Astrocyte (in vitro differentiated cells and primary cell): Measurements from ENCODE around the gene SDK1. TPM values are rescaled to one million over a fixed set of nuclear protein-coding genes. Genes with fewer than 3 reads are reported as not detected.

Source experiments
- DNase-seq: peaks from one replicate; pipeline ENCODE4 v3.0.0-alpha.2; 2010; ENCODE audit warnings: low read depth
- FAIRE-seq: peaks from 2 replicates; lab custom pipeline; 2011; peaks lifted over from hg19 to GRCh38; lab: Jason Lieb, UNC
- H2AFZ ChIP-seq: 2 replicates; pipeline ENCODE4 v1.6.0; 2012; ENCODE audit warnings: low read depth, low read length, inconsistent platforms
- H3K27ac ChIP-seq: 2 replicates; pipeline ENCODE4 v1.5.1; 2011; ENCODE audit warnings: low read depth, low read length, inconsistent platforms
- H3K27me3 ChIP-seq: 2 replicates; pipeline ENCODE4 v1.6.0; 2011; ENCODE audit warnings: low read length, inconsistent platforms; ENCODE audit not compliant: insufficient read depth
- H3K36me3 ChIP-seq: 2 replicates; pipeline ENCODE4 v1.5.1; 2011; ENCODE audit warnings: low read length, inconsistent platforms; ENCODE audit not compliant: insufficient read depth
- H3K4me1 ChIP-seq: 2 replicates; pipeline ENCODE4 v1.5.1; 2011; ENCODE audit warnings: low read length, inconsistent platforms; ENCODE audit not compliant: insufficient read depth
- H3K4me2 ChIP-seq: 2 replicates; pipeline ENCODE4 v1.6.0; 2012; ENCODE audit warnings: low read length, inconsistent platforms
- H3K4me3 ChIP-seq: 2 replicates; pipeline ENCODE4 v1.5.1; 2011; ENCODE audit warnings: low read depth, mild to moderate bottlenecking, low read length, inconsistent platforms; ENCODE audit not compliant: insufficient read depth
- H3K79me2 ChIP-seq: 2 replicates; pipeline ENCODE4 v1.6.0; 2012; ENCODE audit warnings: mild to moderate bottlenecking, low read length, inconsistent platforms; ENCODE audit not compliant: insufficient read depth
- H3K9ac ChIP-seq: 2 replicates; pipeline ENCODE4 v1.6.0; 2012; ENCODE audit warnings: mild to moderate bottlenecking, low read length, inconsistent platforms
- H3K9me3 ChIP-seq: 2 replicates; pipeline ENCODE4 v1.5.1; 2012; ENCODE audit warnings: low read depth, mild to moderate bottlenecking, low read length, inconsistent platforms; ENCODE audit not compliant: insufficient read depth
- H4K20me1 ChIP-seq: 2 replicates; pipeline ENCODE4 v1.6.0; 2012; ENCODE audit warnings: low read length, inconsistent platforms; ENCODE audit not compliant: insufficient read depth
- H3K27ac Mint-ChIP-seq: one replicate; pipeline ENCODE4 v1.8.0; 2021; ENCODE audit warnings: mild to moderate bottlenecking, mixed read lengths; ENCODE audit not compliant: unreplicated experiment
- H3K27me3 Mint-ChIP-seq: one replicate; pipeline ENCODE4 v1.8.0; 2021; ENCODE audit warnings: low read depth, mixed read lengths; ENCODE audit not compliant: unreplicated experiment
- H3K36me3 Mint-ChIP-seq: one replicate; pipeline ENCODE4 v1.8.0; 2021; ENCODE audit warnings: low read depth, mixed read lengths; ENCODE audit not compliant: unreplicated experiment
- H3K4me1 Mint-ChIP-seq: one replicate; pipeline ENCODE4 v1.8.0; 2021; ENCODE audit warnings: low read depth, mixed read lengths; ENCODE audit not compliant: unreplicated experiment
- H3K4me3 Mint-ChIP-seq: one replicate; pipeline ENCODE4 v1.8.0; 2021; ENCODE audit warnings: mild to moderate bottlenecking, moderate library complexity, mixed read lengths; ENCODE audit not compliant: unreplicated experiment
- H3K9me3 Mint-ChIP-seq: one replicate; pipeline ENCODE4 v1.8.0; 2021; ENCODE audit warnings: mild to moderate bottlenecking, mixed read lengths; ENCODE audit not compliant: unreplicated experiment
- EZH2 ChIP-seq: IDR thresholded peaks from 2 replicates; pipeline ENCODE4 v1.6.1; 2012; ENCODE audit warnings: mild to moderate bottlenecking, low read length, inconsistent platforms; ENCODE audit not compliant: insufficient read depth
- total RNA-seq: library from RNA; stranded (reverse); gene quantifications from 2 replicates; pipeline ENCODE4 v1.2.1, GENCODE V29; 2021
- TF ChIP-seq, protein P1 (sequence below): IDR thresholded peaks from 2 replicates; pipeline ENCODE4 v1.5.1; 2011; ENCODE audit warnings: low read depth, mild to moderate bottlenecking, inconsistent platforms, low read length, moderate library complexity; ENCODE audit not compliant: insufficient read depth

SDK1 gene
- total RNA-seq, 1 donor from 2014 or later: 4.2 TPM

DNA sequence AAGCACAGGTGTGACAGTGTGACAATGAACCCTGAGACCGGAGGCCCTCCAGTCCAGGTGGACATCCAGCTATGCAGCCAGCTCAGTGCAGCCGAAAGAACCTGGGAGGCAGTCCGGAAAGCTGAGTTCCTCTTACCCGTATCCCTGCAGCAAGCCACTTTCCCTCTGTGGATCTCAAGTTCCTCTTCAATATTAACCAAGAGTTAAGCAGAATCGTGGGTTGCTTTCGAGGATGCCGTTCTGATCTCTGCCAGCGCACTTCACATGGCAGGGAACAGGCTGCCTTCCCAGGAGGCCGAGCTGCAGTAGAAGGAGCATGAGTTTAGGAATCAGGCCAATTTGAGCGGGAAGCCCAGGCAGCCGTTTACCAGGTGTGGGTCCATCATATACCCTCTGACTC, 591.6 kb downstream of the SDK1 start:
- Mint-ChIP-seq H3K36me3 (no peaks in the 10 kb centered on the region), H3K27ac (no peak overlapping the region), H3K4me3 (no peak overlapping the region), H3K4me1 (peaks cover 4% of the 10 kb centered on the region), H3K9me3 (peaks cover 4% of the 10 kb centered on the region), H3K27me3 (peaks cover 4% of the 10 kb centered on the region)
- no peak overlapping the region for H3K27ac ChIP-seq
- no peak overlapping the region for H2AFZ ChIP-seq
- no peaks in the 10 kb centered on the region for H3K27me3 ChIP-seq
- H3K36me3 ChIP-seq: no peaks in the 10 kb centered on the region
- H4K20me1 ChIP-seq: no peaks in the 10 kb centered on the region
- no peak overlapping the region for H3K9ac ChIP-seq
- H3K4me2 ChIP-seq: no peak overlapping the region
- H3K9me3 ChIP-seq: no peaks in the 10 kb centered on the region
- FAIRE-seq: no peak
- no peaks in the 10 kb centered on the region for H3K4me1 ChIP-seq
- TF ChIP-seq, protein P1, sequence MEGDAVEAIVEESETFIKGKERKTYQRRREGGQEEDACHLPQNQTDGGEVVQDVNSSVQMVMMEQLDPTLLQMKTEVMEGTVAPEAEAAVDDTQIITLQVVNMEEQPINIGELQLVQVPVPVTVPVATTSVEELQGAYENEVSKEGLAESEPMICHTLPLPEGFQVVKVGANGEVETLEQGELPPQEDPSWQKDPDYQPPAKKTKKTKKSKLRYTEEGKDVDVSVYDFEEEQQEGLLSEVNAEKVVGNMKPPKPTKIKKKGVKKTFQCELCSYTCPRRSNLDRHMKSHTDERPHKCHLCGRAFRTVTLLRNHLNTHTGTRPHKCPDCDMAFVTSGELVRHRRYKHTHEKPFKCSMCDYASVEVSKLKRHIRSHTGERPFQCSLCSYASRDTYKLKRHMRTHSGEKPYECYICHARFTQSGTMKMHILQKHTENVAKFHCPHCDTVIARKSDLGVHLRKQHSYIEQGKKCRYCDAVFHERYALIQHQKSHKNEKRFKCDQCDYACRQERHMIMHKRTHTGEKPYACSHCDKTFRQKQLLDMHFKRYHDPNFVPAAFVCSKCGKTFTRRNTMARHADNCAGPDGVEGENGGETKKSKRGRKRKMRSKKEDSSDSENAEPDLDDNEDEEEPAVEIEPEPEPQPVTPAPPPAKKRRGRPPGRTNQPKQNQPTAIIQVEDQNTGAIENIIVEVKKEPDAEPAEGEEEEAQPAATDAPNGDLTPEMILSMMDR: no peak
- no peak for TF ChIP-seq EZH2
- no peak for DNase-seq
- H3K79me2 ChIP-seq: no peaks in the 10 kb centered on the region
- H3K4me3 ChIP-seq: no peak overlapping the region

DNA sequence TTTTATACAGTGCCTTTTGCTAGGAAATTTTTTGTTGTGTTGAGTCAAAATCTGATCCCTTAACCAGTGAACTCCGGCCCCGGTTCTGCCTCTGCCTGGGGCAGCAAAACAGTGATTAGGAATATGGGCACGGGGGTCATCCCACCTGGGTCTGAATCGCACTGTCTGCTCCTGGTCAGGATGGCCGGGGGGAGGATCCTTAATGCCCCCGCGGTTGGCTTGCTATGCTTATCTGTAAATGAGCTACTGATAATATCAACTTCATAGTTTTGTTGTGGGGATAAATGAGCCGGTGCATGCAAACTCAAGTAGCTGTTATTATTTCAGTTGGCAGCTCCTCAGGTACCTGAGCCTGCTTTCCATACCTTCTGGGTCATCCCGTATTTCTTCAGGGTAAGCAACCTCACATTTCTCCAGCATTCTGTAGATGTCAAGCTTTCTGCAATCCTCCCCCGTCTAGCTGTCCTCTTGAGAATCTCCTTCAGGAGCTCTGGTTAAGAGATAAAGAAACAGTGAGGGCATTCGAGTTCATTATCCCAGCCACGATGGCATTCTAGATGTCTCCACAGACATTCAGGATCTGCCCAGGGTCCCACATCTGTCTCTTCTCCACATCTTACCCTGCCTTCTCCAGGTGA, 592.2 kb downstream of the SDK1 start:
- Histone ChIP-seq H3K9ac (no peak overlapping the region), H3K4me3 (no peak overlapping the region), H3K36me3 (no peaks in the 10 kb centered on the region), H4K20me1 (no peaks in the 10 kb centered on the region), H2AFZ (no peak overlapping the region), H3K79me2 (no peaks in the 10 kb centered on the region), H3K27me3 (no peaks in the 10 kb centered on the region), H3K27ac (no peak overlapping the region), H3K4me2 (no peak overlapping the region), H3K9me3 (no peaks in the 10 kb centered on the region), H3K4me1 (no peaks in the 10 kb centered on the region)
- no peaks in the 10 kb centered on the region for H3K4me1 Mint-ChIP-seq
- H3K9me3 Mint-ChIP-seq: peaks cover 4% of the 10 kb centered on the region
- DNase-seq: no peak
- H3K36me3 Mint-ChIP-seq: no peaks in the 10 kb centered on the region
- no peak overlapping the region for H3K4me3 Mint-ChIP-seq
- H3K27me3 Mint-ChIP-seq: peaks cover 4% of the 10 kb centered on the region
- no peak for FAIRE-seq
- H3K27ac Mint-ChIP-seq: no peak overlapping the region
- TF ChIP-seq, protein P1: no peak
- no peak for TF ChIP-seq EZH2

DNA sequence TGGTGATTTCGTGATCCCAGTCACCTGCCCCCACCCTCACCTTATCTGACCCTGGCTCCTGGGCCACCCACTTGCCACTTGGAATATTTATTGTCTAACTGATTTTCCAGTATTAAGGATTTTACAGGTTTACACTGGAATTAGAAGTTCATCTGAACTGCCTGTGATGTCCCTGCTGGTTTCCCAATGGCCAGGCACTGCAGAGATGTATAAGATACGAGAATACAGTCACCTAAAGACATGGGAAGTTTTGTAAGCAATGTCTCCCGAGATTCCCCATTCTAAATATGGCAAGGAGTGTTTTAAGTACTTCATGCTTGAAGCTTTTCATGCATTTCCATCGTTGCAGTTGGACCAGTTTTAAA, 592.7 kb downstream of the SDK1 start:
- Histone ChIP-seq H3K4me2 (no peak overlapping the region), H3K36me3 (no peaks in the 10 kb centered on the region), H3K9me3 (no peaks in the 10 kb centered on the region), H3K27me3 (no peaks in the 10 kb centered on the region), H3K79me2 (no peaks in the 10 kb centered on the region), H3K9ac (no peak overlapping the region), H3K4me3 (no peak overlapping the region), H2AFZ (no peak overlapping the region), H3K27ac (no peak overlapping the region), H4K20me1 (no peaks in the 10 kb centered on the region), H3K4me1 (no peaks in the 10 kb centered on the region)
- H3K27ac Mint-ChIP-seq: no peak overlapping the region
- H3K36me3 Mint-ChIP-seq: no peaks in the 10 kb centered on the region
- H3K27me3 Mint-ChIP-seq: peaks cover 4% of the 10 kb centered on the region
- no peak overlapping the region for H3K4me3 Mint-ChIP-seq
- DNase-seq (no peak), FAIRE-seq (no peak)
- peaks cover 4% of the 10 kb centered on the region for H3K9me3 Mint-ChIP-seq
- no peak for TF ChIP-seq EZH2
- TF ChIP-seq, protein P1: no peak
- H3K4me1 Mint-ChIP-seq: no peaks in the 10 kb centered on the region
